HS-5 (cell line): Measurements from ENCODE around the gene TMEM229A.
"Not testable (repeated sequence)": the region's sequence is repeated elsewhere in the genome, so short reads cannot be mapped to it uniquely, and the experiment has no call there.

ENCODE experiments used
- DNase-seq: peaks from one replicate; pipeline ENCODE4 v3.0.0-alpha.2; 2012; ENCODE audit warnings: low read depth

TMEM229A gene

GRCh38 chr7:124032369-124033094 is at the start of gene TMEM229A:
Gene TMEM229A (minus strand): TSS chr7:124033067. CDS start chr7:124033003, 64 bp downstream.
- peak; percentile 2 for DNase-seq

- not testable (repeated sequence) for DNase-seq
These were observed 49.4 kb upstream of the TMEM229A start for GRCh38 chr7:124082234-124082633.

- DNase-seq, result no peak
These were observed 44.7 kb upstream of the TMEM229A start for GRCh38 chr7:124077546-124077945.

GRCh38 chr7:124076841-124077240 is 44.0 kb upstream of the TMEM229A start:
- DNase-seq, result no peak

GRCh38 chr7:124074007-124074406 is 41.1 kb upstream of the TMEM229A start:
- no peak for DNase-seq

GRCh38 chr7:124073310-124073645 is 40.4 kb upstream of the TMEM229A start:
- no peak for DNase-seq

- DNase-seq, result peak; percentile 55
These were observed 39.9 kb upstream of the TMEM229A start for GRCh38 chr7:124072603-124073309.

GRCh38 chr7:124071843-124072242 is 39.0 kb upstream of the TMEM229A start:
- DNase-seq, result no peak

GRCh38 chr7:124062171-124062570 is 29.3 kb upstream of the TMEM229A start:
- no peak for DNase-seq

GRCh38 chr7:124060528-124060927 is 27.7 kb upstream of the TMEM229A start:
- DNase-seq, result no peak

GRCh38 chr7:124059375-124059774 is 26.5 kb upstream of the TMEM229A start:
- DNase-seq, result no peak

GRCh38 chr7:124058515-124058914 is 25.6 kb upstream of the TMEM229A start:
- DNase-seq, result no peak

GRCh38 chr7:124057872-124058271 is 25.0 kb upstream of the TMEM229A start:
- no peak for DNase-seq

GRCh38 chr7:124056234-124056633 is 23.4 kb upstream of the TMEM229A start:
- DNase-seq, result no peak

- no peak for DNase-seq
These were observed 19.0 kb upstream of the TMEM229A start for GRCh38 chr7:124051681-124052377.

GRCh38 chr7:124042826-124043225 is 10.0 kb upstream of the TMEM229A start:
- DNase-seq, result no peak

GRCh38 chr7:124041439-124041838 is 8.6 kb upstream of the TMEM229A start:
- no peak for DNase-seq

- DNase-seq, result not testable (repeated sequence)
These were observed 5.0 kb upstream of the TMEM229A start for GRCh38 chr7:124037902-124038301.

GRCh38 chr7:124035706-124036105 is 2.8 kb upstream of the TMEM229A start:
- DNase-seq, result no peak

GRCh38 chr7:124034754-124035100 is 1.9 kb upstream of the TMEM229A start:
- DNase-seq, result no peak

- DNase-seq, result no peak
These were observed 1.2 kb upstream of the TMEM229A start for GRCh38 chr7:124033807-124034753.
